ENCODE results near the gene PDE4D. TPM values are rescaled to one million over a fixed set of nuclear protein-coding genes. Genes with fewer than 3 reads are reported as not detected.

Gene PDE4D
- total and polyA plus RNA-seq, 2 donors (not counting 1 experiment from before 2014, with no cell fraction given): 14.9 to 171 TPM

DNA sequence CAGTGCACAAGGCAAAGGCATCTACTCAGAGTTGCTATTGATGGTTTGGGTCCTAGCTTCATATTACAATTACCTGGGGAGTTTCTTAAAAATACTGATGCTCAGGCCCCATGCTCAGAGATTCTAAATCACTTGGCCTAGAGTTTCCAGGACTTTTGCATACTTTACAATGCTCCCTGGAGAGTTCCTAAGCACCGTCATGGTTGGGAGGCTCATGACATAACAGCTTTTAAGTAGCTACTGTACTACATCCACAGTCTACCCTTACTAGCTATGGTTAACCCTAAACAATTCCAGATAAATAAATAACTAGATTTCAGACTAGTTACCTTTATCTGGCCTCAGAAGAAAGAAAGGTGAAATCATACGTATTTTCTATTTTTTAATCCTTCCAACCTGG lies 414.4 kb downstream of the PDE4D start:
- Histone ChIP-seq H3K4me1 (ENCODE audit: control insufficient read depth in 2 of 2, insufficient read depth in 2 of 2, low read length in 2 of 2) (no peaks in the 10 kb centered on the region), H3K27ac (ENCODE audit: low read length in 2 of 2) (no peak overlapping the region), H2AFZ (ENCODE audit: insufficient read depth, low read depth, low read length, poor library complexity, severe bottlenecking) (no peak overlapping the region), H3K9ac (ENCODE audit: low read length) (no peak overlapping the region), H4K20me1 (ENCODE audit: control insufficient read depth, insufficient read depth, low read length, poor library complexity, severe bottlenecking) (no peaks in the 10 kb centered on the region), H3K4me3 (ENCODE audit: control extremely low read depth in 1 of 5, extremely low read depth in 1 of 5, insufficient read depth in 1 of 5, low read depth in 2 of 5, low read length in 4 of 5) (no peak overlapping the region), H3K27me3 (replicated peaks in 1 of 4; ENCODE audit: control extremely low read depth in 1 of 4, control insufficient read depth in 3 of 4, insufficient read depth in 4 of 4, low read length in 3 of 4) (no peaks in the 10 kb centered on the region), H3K4me2 (replicated peaks; ENCODE audit: low read depth, low read length, poor library complexity, severe bottlenecking) (no peak overlapping the region), H3K9me3 (ENCODE audit: control extremely low read depth in 1 of 3, control insufficient read depth in 2 of 3, insufficient read depth in 1 of 3, low read length in 2 of 3) (no peaks in the 10 kb centered on the region), H3K36me3 (replicated peaks in 1 of 2; ENCODE audit: control extremely low read depth in 1 of 2, control insufficient read depth in 1 of 2, extremely low read depth in 1 of 2, insufficient read depth in 2 of 2, low read length in 1 of 2) (no peaks in the 10 kb centered on the region), H3K79me2 (ENCODE audit: control insufficient read depth, insufficient read depth, low read length) (no peaks in the 10 kb centered on the region)
- Mint-ChIP-seq H3K9me3 (ENCODE audit: insufficient read depth) (no peaks in the 10 kb centered on the region), H3K27ac (no peak overlapping the region), H3K27me3 (no peaks in the 10 kb centered on the region), H3K4me1 (no peaks in the 10 kb centered on the region), H3K4me3 (no peak overlapping the region)
- TF ChIP-seq, protein P1, sequence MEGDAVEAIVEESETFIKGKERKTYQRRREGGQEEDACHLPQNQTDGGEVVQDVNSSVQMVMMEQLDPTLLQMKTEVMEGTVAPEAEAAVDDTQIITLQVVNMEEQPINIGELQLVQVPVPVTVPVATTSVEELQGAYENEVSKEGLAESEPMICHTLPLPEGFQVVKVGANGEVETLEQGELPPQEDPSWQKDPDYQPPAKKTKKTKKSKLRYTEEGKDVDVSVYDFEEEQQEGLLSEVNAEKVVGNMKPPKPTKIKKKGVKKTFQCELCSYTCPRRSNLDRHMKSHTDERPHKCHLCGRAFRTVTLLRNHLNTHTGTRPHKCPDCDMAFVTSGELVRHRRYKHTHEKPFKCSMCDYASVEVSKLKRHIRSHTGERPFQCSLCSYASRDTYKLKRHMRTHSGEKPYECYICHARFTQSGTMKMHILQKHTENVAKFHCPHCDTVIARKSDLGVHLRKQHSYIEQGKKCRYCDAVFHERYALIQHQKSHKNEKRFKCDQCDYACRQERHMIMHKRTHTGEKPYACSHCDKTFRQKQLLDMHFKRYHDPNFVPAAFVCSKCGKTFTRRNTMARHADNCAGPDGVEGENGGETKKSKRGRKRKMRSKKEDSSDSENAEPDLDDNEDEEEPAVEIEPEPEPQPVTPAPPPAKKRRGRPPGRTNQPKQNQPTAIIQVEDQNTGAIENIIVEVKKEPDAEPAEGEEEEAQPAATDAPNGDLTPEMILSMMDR (IDR thresholded peaks at IDR 0.05): no peak
- TF ChIP-seq EZH2 (IDR thresholded peaks at IDR 0.05; ENCODE audit: borderline replicate concordance, insufficient read depth, low read depth, low read length, poor library complexity, severe bottlenecking): no peak
- 38% methylated on average over 1 of the region's 2 CpGs for WGBS (ENCODE audit: insufficient coverage)
- no peak for ATAC-seq (ENCODE audit: low read depth)
- CTCF ChIA-PET: interaction anchor here (1.1 kb wide), 1 partner anchor 22 kb away, joined by 3 read pairs; no protein-coding TSS in a partner anchor
- intact Hi-C loops (cut with micrococcal nuclease): no loop called here
- POLR2A ChIA-PET: interaction anchor here (0.6 kb wide), 1 partner anchor 35 kb away, joined by 3 read pairs; no protein-coding TSS in a partner anchor
- DNase-seq: no peak

DNA sequence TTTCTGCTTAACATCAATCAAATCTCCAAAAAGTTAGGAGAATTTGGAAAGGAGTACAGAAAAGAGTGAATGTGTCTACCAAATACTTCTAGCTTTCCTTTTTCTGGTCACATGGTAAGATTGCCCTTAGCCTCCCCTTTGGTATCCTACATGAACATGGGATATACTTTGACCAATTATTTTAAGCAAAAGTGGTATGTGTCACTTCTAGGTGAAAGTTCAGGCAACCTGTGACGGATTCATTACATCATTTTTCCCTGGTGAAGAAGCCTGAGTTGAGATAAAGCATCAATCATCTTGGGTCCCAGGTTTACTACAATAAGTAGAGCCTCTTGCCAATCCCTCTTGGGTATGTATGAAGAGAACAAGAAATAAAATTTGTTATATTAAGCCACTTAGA lies 419.2 kb downstream of the PDE4D start:
- DNase-seq (no peak), ATAC-seq (ENCODE audit: low read depth) (no peak)
- H3K9ac ChIP-seq (ENCODE audit: low read length): no peak overlapping the region
- H3K27me3 Mint-ChIP-seq: no peaks in the 10 kb centered on the region
- ChIA-PET CTCF (no interaction called here), POLR2A (no interaction called here)
- no peaks in the 10 kb centered on the region for H3K4me1 ChIP-seq (ENCODE audit: control insufficient read depth in 2 of 2, insufficient read depth in 2 of 2, low read length in 2 of 2)
- no peaks in the 10 kb centered on the region for H3K27me3 ChIP-seq (replicated peaks in 1 of 4; ENCODE audit: control extremely low read depth in 1 of 4, control insufficient read depth in 3 of 4, insufficient read depth in 4 of 4, low read length in 3 of 4)
- H3K27ac Mint-ChIP-seq: no peak overlapping the region
- intact Hi-C loops (cut with micrococcal nuclease): no loop called here
- TF ChIP-seq, protein P1 (IDR thresholded peaks at IDR 0.05): no peak
- TF ChIP-seq EZH2 (IDR thresholded peaks at IDR 0.05; ENCODE audit: borderline replicate concordance, insufficient read depth, low read depth, low read length, poor library complexity, severe bottlenecking): no peak
- WGBS (ENCODE audit: insufficient coverage): no CpG with 5 or more reads among the region's 1 CpG
- no peak overlapping the region for H3K4me2 ChIP-seq (replicated peaks; ENCODE audit: low read depth, low read length, poor library complexity, severe bottlenecking)
- H3K27ac ChIP-seq (ENCODE audit: low read length in 2 of 2): no peak overlapping the region
- H3K36me3 ChIP-seq (replicated peaks in 1 of 2; ENCODE audit: control extremely low read depth in 1 of 2, control insufficient read depth in 1 of 2, extremely low read depth in 1 of 2, insufficient read depth in 2 of 2, low read length in 1 of 2): no peaks in the 10 kb centered on the region
- no peak overlapping the region for H2AFZ ChIP-seq (ENCODE audit: insufficient read depth, low read depth, low read length, poor library complexity, severe bottlenecking)
- no peak overlapping the region for H3K4me3 Mint-ChIP-seq
- H3K4me1 Mint-ChIP-seq: no peaks in the 10 kb centered on the region
- no peak overlapping the region for H3K4me3 ChIP-seq (ENCODE audit: control extremely low read depth in 1 of 5, extremely low read depth in 1 of 5, insufficient read depth in 1 of 5, low read depth in 2 of 5, low read length in 4 of 5)
- H3K9me3 ChIP-seq (ENCODE audit: control extremely low read depth in 1 of 3, control insufficient read depth in 2 of 3, insufficient read depth in 1 of 3, low read length in 2 of 3): no peaks in the 10 kb centered on the region
- H4K20me1 ChIP-seq (ENCODE audit: control insufficient read depth, insufficient read depth, low read length, poor library complexity, severe bottlenecking): no peaks in the 10 kb centered on the region
- H3K9me3 Mint-ChIP-seq (ENCODE audit: insufficient read depth): no peaks in the 10 kb centered on the region
- H3K79me2 ChIP-seq (ENCODE audit: control insufficient read depth, insufficient read depth, low read length): no peaks in the 10 kb centered on the region
